Ureter (tissue), 1 donor: ENCODE measurements around the gene SUPT7L. TPM values are rescaled to one million over a fixed set of nuclear protein-coding genes. Genes with fewer than 3 reads are reported as not detected.
"Not testable (repeated sequence)": the region's sequence is repeated elsewhere in the genome, so short reads cannot be mapped to it uniquely, and the experiment has no call there.

Experiments
- DNase-seq: peaks from one replicate; pipeline ENCODE4 v3.0.0-alpha.2; 2020; ENCODE audit warnings: low spot score
- total RNA-seq: library from RNA; stranded (reverse); gene quantifications from one replicate; pipeline ENCODE4 v1.2.4, GENCODE V29; 2023
- donor health status: DM: yes; HTN: yes; CAD: no.

Gene SUPT7L
- total RNA-seq, 1 donor from 2014 or later: 33.7 TPM

DNA sequence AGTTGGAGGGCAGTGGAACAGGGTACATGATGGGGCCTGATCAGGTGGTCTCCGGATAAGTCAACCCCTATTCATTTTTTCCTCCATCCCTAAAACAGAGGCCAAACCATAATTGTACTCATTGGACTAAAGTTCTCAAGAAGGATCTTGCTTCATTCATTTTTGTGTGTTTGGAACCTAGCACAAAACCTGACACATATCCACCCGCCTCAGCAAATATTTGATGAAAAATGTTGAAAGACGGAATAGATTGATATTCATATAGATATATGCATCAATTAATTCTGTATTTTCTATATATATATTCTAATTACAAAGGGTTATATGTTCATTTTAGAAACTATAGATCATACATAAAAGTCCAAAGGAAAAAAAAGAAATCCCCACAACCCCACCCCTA lies 22.2 kb upstream of the SUPT7L start:
- no peak for DNase-seq

DNA sequence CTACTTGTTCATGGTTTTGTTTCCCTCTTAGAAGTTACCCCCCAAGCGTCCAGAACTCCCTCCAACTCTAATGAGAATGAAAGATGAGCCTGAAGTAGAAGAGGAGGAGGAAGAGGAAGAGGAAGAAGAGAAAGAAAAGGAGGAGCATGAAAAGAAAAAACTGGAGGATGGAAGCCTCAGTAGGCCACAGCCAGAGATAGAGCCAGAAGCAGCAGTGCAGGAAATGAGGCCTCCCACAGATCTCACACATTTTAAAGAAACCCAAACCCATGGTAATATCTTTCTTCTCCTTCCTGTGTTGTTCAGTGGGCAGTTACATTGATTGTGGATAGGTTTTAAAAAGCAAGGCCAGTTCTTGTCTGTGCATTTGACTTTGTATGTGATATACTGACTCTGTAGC lies 21.6 kb upstream of the SUPT7L start:
- DNase-seq: not testable (repeated sequence)

DNA sequence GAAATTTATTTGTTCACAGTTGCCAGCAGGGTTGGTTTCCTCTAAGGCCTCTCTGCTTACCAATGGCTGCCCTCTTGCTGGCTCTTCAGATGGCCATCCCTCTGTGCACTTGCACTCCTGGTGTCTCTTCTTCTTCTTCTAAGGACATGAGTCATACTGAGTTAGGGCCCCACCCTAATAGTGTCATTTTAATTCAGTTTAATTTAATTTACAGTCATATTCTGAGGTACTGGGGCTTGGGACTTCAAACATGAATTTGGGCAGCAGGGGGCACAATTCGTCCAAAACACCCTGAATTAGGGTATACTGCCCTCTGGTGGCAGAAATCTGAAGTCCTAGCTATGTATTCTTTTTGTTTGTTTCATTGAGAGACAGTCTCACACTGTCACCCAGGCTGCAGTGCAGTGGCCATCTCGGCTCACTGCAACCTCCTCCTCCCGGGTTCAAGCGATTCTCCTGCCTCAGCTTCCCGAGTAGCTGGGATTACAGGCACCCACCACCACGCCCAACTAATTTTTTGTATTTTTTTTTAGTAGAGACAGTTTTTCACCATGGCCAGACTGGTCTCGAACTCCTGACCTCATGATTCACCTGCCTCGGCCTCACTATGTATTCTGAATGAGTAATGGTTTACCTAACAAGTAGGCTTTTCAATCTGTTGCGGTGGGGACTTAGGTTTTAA lies 20.1 kb upstream of the SUPT7L start:
- DNase-seq: peak; percentile 82

DNA sequence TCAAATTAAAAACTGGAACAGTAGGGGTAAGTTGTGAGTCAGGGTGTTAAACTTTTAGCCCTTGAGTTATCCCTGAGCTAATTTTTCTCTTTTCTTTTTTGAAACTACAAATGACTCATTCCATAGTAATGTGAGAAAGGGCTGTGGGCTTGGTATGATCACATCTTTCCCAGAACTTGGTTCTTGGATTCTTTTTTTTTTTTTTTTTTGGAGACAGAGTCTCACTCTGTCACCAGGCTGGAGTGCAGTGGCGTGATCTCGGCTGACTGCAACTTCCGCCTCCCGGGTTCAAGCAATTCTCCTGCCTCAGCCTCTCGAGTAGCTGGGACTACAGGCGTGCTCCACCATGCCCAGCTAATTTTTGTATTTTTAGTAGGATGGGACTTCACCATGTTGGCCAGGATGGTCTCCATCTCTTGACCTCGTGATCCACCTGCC lies 18.9 kb upstream of the SUPT7L start:
- not testable (repeated sequence) for DNase-seq

DNA sequence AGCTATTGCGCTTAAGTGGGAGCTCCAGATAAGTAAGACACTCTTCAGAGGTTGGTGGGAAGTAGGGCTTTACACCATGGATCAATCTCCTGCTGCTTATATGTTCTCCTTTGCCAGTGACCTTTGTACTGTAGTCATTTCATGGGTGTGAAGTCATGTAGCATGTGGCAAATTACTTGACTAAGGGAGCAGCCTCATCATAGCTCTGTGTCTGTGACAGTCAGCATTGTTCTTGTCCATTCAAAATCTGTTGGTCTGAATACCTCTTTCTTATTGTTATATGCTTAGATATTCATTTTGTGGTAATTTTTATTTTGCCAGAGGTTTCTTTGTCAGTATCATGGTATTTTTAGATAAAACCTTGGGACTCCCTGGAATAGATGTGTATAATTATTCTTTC lies 18.4 kb upstream of the SUPT7L start:
- no peak for DNase-seq

DNA sequence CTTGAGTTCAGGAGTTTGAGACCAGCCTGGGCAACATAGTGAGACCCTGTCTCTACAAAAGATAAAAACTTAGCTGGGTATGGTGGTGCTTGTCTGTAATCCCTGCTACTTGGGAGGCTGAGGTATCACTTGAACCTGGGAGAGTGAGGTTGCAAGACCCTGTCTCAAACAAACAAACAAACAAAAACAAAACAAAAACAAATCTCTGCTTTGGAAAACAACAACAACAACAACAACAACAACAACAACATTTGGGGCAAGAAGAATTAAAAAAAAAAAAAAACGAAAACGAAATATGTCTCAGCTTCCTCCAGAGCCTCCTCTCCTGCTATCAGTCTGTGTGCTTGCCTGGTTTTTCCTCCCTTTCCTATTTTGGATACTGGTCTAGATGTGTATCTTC lies 17.2 kb upstream of the SUPT7L start:
- no peak for DNase-seq

DNA sequence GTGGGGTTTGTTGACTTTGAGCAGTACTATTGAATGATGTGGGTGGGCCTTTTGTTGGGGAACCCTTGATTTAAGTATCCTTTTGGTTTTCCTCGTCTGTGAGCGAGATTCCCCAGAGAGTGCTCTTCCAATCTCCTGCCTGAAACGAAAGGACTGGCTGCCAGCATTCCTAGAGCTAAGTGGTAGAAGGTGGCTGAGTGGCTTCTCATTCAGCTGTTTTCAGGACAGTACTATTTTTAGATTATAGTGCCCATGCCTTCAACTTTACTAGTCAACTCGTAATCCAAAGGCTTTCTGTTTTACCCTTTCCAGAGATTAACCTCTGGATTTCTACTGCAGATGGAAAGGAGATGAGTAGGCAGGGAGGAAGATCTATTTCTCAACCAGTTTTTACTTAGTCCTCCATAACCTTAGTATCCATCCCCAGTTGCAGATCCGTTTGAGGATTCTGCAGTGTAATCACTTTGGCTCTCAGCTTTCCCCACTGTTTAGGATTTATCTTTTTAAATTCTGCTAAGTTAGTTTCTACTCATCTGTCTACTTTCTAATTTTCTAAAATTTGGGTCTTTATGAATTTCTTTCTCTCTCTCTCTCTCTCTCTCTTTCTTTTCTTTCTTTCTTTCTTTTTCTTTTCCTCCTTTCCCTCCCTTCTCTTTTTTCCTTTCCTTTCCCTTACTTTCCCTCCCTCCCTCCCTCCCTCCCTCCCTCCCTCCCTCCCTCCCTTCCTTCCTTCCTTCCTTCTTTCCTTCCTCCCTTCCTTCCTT lies 9.5 kb upstream of the SUPT7L start:
- no peak for DNase-seq

DNA sequence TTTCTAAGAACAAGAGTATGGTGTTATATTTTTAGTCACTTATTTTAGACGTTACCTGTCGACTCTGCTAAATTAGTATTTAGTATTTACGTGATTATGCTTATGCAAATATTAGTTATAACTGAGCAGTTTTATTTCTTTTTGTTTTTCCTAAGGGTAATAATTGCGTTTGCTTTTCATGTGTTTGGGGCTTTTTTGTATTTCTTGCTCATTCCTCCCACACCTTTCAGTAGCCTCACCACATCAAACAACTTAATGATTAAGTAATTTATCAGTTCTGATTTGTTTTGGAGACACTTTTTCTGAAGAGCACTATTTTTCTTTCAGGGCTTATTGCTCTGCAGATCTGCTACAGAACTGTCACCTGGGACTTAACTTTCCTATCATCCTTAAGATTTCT lies 7.8 kb upstream of the SUPT7L start:
- DNase-seq: no peak

DNA sequence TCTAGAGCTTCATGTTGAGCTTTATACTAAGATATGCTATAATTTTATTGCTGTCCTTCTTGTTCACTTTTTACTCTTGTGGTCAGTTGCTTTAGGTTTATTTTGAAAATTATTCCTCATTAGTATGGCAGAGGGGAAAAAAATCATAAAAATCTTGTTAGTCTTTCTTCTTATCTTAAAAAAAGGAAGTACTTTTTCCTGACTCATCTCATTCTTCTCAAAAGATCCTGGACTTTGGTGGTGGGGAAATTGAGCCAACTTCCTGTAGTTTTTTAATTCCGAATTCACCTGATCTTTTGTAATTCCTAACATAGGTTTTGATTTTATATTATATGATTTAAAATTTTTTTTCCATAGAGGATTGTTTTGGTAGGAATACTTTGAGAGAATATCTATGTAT lies 4.0 kb upstream of the SUPT7L start:
- DNase-seq: no peak

DNA sequence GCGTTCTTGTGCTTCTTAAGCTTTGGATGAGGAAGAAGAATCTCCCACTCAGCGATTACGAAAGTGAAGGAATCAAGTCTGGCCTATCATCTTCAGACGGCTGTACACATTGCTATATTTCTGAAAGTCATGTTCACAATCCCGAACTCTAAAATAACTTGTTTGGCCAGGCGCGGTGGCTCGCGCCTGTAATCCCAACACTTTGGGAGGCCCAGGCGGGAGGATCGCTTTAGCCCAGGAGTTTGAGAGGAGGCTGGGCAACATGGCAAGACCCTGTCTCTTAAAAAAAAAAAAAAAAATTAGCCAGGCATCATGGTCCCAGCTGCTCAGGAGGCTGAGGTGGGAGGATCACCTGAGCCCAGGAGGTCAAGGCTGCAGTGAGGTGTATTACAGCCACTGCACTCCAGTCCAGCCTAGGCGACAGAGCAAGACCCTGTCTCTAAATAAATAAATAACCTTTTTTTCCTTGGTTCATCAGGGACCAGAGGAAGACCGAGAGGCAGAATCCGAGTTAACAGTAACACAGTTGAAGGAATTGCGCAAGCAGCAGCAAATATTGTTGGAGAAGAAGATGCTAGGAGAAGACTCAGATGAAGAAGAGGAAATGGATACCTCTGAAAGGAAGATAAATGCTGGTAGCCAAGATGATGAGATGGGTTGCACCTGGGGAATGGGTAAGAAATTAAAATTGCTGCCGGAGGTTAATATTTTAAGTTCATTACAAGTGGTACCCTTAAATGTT lies 1.4 kb upstream of the SUPT7L start:
- DNase-seq: no peak

DNA sequence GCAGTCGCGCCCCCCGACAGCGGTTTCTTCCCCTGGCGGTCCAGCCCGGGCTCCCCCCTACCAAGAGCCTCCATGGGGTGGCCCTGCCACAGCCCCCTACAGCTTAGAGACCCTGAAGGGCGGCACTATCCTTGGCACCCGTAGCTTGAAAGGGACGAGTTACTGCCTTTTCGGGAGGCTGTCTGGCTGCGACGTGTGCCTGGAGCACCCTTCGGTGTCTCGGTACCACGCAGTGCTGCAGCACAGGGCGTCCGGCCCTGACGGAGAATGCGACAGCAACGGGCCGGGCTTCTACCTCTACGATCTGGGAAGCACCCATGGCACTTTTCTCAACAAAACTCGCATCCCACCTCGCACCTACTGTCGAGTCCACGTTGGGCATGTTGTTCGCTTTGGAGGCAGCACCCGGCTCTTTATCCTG lies 750 bp upstream of the SUPT7L start:
- DNase-seq: no peak

DNA sequence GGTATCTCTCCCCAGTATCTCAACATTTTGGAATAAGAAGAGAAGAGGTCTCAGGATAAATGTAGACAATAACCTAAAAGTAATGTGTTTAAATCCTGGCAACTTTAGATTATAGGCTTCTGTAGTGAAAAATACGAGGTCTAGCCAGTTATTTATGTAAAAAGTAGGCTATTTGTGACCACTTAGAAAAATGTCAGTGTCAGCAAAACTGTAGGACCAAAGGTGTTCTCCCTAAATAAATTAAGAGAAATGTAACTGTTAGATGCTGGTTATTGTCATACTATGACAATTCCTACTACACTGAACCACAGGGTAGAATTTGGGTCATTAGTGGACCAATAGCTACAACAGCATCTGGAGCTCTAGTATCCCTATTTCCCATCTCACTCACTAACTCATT lies 2.0 kb downstream of the SUPT7L start:
- DNase-seq: no peak

DNA sequence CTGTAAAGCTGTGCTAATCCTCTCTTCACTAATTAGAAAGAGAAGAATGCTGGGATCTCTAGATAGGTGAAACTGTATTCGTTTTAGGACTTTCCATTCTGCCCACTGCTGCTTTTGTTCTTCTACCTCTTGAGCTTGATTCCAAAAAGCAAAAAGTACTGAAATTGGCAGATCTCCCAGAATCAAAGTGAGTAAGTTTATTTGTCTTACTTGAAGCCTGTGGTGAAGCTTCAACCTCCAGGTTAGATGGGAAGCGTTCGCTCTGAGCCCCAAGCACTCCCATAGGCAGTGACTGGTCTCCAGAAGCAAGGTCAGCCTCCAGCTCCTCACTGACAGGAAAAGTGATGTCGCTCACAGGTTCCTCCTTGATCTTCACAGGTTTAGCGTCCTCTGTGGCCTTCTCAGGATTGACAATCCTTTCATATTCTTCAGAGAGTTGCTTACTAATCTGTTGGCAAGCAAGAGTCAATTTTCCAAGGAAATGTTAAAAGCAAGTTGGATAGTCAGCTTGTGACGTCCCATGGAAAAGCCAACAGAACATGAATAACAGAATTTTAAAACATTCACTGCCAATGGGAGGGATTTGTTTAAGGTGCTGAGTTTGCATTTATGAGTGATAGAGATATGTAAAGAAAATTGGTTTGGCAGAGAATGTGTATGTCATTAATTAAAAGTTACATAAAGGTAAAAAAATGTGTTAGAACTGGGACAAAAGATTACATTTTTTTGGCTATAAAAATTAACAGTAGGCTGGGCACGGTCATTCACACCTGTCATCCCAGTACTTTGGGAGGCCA lies 8.1 kb downstream of the SUPT7L start:
- no peak for DNase-seq

DNA sequence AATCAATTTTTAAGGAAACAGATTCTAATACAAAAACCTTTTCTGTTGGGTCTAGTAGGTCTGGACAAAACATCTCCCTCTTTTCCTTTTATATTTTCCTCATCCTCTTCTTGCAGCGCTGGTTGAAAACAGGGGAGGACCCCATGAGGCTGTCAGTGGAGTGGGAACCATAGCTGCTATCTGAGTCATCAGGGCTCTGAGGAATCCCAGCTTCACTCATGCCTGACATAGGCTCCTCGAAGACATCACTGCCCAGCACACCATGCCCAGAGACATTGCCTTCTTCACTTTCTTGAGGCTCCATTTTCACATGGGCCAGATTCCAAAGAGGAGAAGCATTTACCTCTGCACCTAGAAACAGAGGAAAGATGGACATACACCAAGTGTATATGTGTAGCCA lies 10.0 kb downstream of the SUPT7L start:
- DNase-seq: no peak

DNA sequence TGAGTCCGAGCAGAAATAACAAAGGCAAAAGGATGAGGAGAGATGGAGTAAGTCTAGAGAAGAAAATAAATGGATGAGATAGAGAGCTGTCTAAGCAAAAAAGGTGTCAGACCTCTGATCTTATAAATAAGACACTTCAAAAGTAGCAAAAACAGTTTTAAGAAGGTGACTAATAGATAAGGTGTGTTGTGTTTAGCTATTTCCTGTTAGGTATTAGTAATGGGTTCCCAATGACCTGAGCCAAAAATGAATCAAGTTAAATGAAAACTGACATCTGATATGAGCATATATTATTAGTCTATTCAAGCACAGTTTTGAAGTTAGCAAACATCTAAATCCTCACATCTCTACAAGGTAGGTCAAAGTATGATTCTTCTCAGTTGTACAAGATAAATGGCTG lies 10.6 kb downstream of the SUPT7L start:
- DNase-seq: no peak

DNA sequence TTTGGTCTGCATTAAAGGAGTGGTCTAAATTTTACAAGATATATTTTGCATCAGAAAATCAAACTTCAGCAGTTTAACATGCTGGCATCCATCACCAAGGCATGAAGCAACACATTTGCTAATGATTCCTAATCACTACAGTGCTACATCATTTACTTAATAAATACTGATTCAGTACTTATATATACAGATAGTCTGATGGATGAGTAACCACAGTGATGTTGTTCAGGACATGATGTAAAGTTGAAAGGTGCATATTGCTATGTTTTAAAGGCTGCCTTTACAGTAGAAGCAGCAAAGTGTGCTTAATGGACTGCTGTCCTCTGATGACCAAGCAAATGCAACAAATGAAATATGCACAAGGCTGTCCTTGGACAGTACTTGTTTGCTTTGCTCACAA lies 11.1 kb downstream of the SUPT7L start:
- no peak for DNase-seq

DNA sequence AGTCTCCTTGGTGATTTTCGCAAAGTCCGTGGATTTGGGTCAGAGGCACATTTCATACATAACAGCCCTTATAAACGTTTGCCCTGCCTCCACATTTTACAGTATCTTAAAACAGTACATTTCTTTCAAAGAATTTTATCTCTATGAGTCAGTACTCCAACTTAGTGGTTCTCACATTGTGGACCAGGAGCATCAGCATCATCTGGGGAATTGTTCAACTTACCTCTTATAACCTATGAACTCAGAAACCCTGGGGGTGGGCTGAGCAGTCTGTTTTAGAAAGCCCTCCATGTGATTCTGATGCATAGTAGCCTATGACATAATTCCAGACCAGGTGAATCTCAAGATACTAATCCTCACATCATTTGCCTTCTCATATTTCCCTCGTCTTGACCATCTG lies 12.4 kb downstream of the SUPT7L start:
- no peak for DNase-seq

DNA sequence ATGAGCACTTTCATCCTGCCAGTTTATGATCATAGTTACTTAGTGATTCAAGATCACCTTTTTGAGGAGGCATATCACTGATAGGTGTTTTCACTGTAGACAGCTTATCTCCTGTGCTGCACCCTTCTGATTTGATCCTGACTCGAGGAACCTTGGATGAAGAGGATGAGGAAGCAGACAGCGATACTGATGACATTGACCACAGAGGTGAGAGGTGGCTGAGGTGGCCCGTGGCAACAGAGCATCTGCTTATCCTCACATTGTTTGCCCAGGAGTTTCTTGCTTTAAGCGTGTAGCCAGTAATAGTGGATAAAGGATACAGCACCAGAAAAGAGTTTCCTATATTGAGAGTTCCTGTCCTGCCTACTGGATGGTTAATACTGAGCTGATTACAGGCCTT lies 15.7 kb downstream of the SUPT7L start:
- DNase-seq: no peak

DNA sequence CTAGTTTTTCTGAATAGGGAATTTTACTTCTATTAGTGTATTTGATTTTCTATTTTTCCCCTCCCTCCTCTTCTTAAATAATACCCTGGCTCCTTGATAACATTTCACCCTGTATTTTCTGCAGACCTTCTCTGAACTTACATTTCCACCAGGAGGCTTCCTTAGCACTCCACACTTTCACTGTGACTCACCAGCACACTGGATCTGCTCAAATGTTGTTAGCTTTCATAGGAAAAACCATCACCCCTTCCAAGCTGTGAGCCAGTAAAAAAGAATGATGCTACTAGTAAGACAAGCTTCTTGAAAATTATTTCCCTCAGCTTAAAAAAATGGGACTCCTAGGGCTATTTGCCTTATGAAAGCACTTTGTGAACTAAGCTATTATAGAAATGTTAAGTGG lies 16.1 kb downstream of the SUPT7L start:
- DNase-seq: no peak

DNA sequence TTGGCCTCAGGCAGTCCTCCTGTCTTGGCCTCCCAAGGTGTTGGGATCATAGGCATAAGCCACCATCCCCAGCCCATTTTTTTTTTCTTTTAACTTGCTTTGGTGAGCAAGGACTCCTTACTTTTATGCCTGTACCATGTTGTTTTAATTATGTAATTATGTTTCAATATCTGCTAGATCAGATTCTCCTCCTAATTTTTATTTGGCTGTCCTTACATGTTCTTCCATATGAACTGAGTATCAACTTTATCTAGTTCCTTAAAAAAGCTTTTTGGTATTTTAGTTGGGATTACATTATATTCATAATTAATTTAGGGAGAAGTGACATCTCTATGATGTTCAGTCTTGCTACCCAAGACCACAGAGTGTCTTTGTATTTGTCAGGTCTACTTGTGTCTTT lies 18.2 kb downstream of the SUPT7L start:
- no peak for DNase-seq

DNA sequence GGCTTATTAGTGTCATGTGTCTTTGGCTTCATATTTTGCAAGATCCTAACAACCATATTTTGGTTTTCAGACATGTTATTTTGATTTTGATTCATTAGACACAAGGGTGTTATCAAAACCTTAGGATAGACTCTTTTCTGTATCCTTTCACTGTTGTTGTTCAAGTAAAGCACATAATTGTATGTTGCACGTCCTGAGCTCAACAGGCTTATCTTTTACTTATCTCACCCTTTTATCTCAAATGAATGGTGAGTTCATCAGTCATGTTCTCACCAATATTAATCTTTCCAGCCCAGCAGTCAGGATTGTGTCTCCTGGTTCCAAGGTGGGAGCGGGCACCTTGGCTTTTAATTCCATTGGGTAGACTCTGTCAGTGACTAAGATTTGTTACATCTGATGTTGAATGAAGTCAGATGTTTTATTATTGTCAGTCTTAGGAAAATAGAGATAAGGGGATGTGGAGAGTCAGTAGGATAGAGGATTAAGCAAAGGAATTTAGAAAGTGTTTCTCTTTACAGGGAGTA lies 22.6 kb downstream of the SUPT7L start:
- DNase-seq: no peak

DNA sequence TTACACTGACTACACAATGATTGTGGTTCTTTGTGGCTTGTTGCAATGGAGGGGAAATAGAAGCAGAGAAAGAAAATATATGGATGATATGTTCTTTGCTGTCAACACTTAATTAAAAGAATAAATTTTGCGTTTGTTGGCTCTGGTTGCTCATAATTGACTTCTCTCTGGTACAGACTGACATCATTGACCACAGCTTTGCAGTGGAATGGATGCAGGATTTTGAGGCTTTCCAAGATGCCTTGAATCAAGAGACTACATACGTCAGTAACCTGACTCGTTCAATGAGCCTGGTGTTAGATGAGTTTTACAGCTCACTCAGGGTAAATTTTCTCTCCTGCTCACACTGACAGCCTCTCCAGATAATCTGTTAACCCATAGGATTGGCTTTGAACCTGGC lies 24.7 kb downstream of the SUPT7L start:
- no peak for DNase-seq
